Type B pancreatic cell (in vitro differentiated cells): ENCODE data around the gene NMT2. TPM values are rescaled to one million over a fixed set of nuclear protein-coding genes. Genes with fewer than 3 reads are reported as not detected.

Experiments used
- DNase-seq: peaks from one replicate; pipeline ENCODE4 v3.0.0; 2021; ENCODE audit warnings: mixed read lengths; ENCODE audit not compliant: unreplicated experiment; ENCODE audit errors: extremely low spot score
- H3K27ac Mint-ChIP-seq: 2 replicates; pipeline ENCODE4 v1.8.0; 2021; ENCODE audit warnings: mild to moderate bottlenecking, mixed read lengths
- H3K27me3 Mint-ChIP-seq: 2 replicates; pipeline ENCODE4 v1.8.0; 2021; ENCODE audit warnings: mixed read lengths
- H3K36me3 Mint-ChIP-seq: 2 replicates; pipeline ENCODE4 v1.8.0; 2021; ENCODE audit warnings: mixed read lengths
- H3K4me1 Mint-ChIP-seq: one replicate; pipeline ENCODE4 v1.8.0; 2021; ENCODE audit warnings: mixed read lengths; ENCODE audit not compliant: unreplicated experiment
- H3K4me3 Mint-ChIP-seq: 2 replicates; pipeline ENCODE4 v1.8.0; 2021; ENCODE audit warnings: mild to moderate bottlenecking, mixed read lengths
- H3K9me3 Mint-ChIP-seq: 2 replicates; pipeline ENCODE4 v1.8.0; 2021; ENCODE audit warnings: mixed read lengths
- CTCF ChIP-seq: fragments of 200-600 bp; sonication (generic); conservative IDR thresholded peaks from 2 replicates; pipeline ENCODE4 v1.5.0; 2021; ENCODE audit warnings: antibody characterized with exemption, mild to moderate bottlenecking
- long read RNA-seq: library from polyadenylated mRNA; unstranded; transcript quantifications from one replicate; pipeline ENCODE4 v2.0.0, GENCODE V29; 2020
- total RNA-seq: library from RNA; stranded (reverse); gene quantifications from 2 replicates; pipeline ENCODE4 v1.2.1, GENCODE V29; 2021; ENCODE audit warnings: low replicate concordance

The NMT2 gene
- total RNA-seq: 9.0 and 23.1 TPM in 2 replicates
- long read RNA-seq, transcript NMT2-202 (12 exons, 2,907 nt): major isoform, 12 of 19 reads
- long read RNA-seq, partial matches to known transcripts: 2 of 19 reads
- long read RNA-seq, other reads (novel, unspliced or antisense): 4 of 19 reads

- TF ChIP-seq CTCF: no peak
- Mint-ChIP-seq H3K4me1 (peaks cover 35% of the 10 kb centered on the region), H3K36me3 (no peaks in the 10 kb centered on the region), H3K4me3 (peak within 1 kb of the TSS; percentile 97), H3K27ac (peak within 1 kb of the TSS; percentile 87), H3K27me3 (no peaks in the 10 kb centered on the region), H3K9me3 (no peaks in the 10 kb centered on the region)
- DNase-seq: no peak
Observed at GRCh38 chr10:15168291-15168785, at the start of gene NMT2. Gene NMT2, minus strand, starts transcription at chr10:15168693. Its CDS starts 81 bp downstream, at chr10:15168612.

GRCh38 chr10:15216700-15217099 is 48.2 kb upstream of the NMT2 start:
- no peak for TF ChIP-seq CTCF
- H3K27ac Mint-ChIP-seq: no peak overlapping the region
- no peak overlapping the region for H3K4me3 Mint-ChIP-seq
- peaks cover 28% of the 10 kb centered on the region for H3K36me3 Mint-ChIP-seq
- no peak for DNase-seq
- H3K4me1 Mint-ChIP-seq: no peaks in the 10 kb centered on the region
- no peaks in the 10 kb centered on the region for H3K9me3 Mint-ChIP-seq
- H3K27me3 Mint-ChIP-seq: no peaks in the 10 kb centered on the region

- no peak for TF ChIP-seq CTCF
- Mint-ChIP-seq H3K4me1 (peaks cover 5% of the 10 kb centered on the region), H3K9me3 (no peaks in the 10 kb centered on the region), H3K27me3 (no peaks in the 10 kb centered on the region), H3K27ac (no peak overlapping the region), H3K4me3 (no peak overlapping the region), H3K36me3 (peaks cover 23% of the 10 kb centered on the region)
- DNase-seq: no peak
Observed at GRCh38 chr10:15214237-15214636, 45.7 kb upstream of the NMT2 start.

GRCh38 chr10:15213461-15213861 is 45.0 kb upstream of the NMT2 start:
- no peak for TF ChIP-seq CTCF
- H3K4me3 Mint-ChIP-seq: no peak overlapping the region
- no peaks in the 10 kb centered on the region for H3K9me3 Mint-ChIP-seq
- peaks cover 21% of the 10 kb centered on the region for H3K36me3 Mint-ChIP-seq
- H3K27me3 Mint-ChIP-seq: no peaks in the 10 kb centered on the region
- peaks cover 5% of the 10 kb centered on the region for H3K4me1 Mint-ChIP-seq
- no peak for DNase-seq
- no peak overlapping the region for H3K27ac Mint-ChIP-seq

GRCh38 chr10:15211464-15211979 is 43.0 kb upstream of the NMT2 start:
- Mint-ChIP-seq H3K27me3 (no peaks in the 10 kb centered on the region), H3K9me3 (peaks cover 2% of the 10 kb centered on the region), H3K4me1 (peaks cover 7% of the 10 kb centered on the region), H3K36me3 (peaks cover 23% of the 10 kb centered on the region), H3K4me3 (no peak overlapping the region), H3K27ac (no peak overlapping the region)
- no peak for TF ChIP-seq CTCF
- DNase-seq: no peak
